ENCODE results near the gene MAPK1.

The MAPK1 gene

GRCh38 chr22:21714059-21714770, 153.2 kb downstream of the MAPK1 start:
- Histone ChIP-seq H4K20me1 (ENCODE audit: control insufficient read depth, insufficient read depth, low read depth, low read length) (no peaks in the 10 kb centered on the region), H3K79me2 (ENCODE audit: control insufficient read depth, low read length) (no peaks in the 10 kb centered on the region), H3K27ac (ENCODE audit: low read depth, low read length) (no peak overlapping the region), H3F3A (ENCODE audit: control insufficient read depth, insufficient read depth) (peaks cover 14% of the 10 kb centered on the region), H3K4me2 (ENCODE audit: low read length) (no peak overlapping the region), H3K36me3 (ENCODE audit: control insufficient read depth, low read length) (no peaks in the 10 kb centered on the region), H3K9me3 (ENCODE audit: control insufficient read depth, insufficient read depth, low read length) (no peaks in the 10 kb centered on the region), H3K9me2 (replicated peaks; ENCODE audit: control insufficient read depth, low read length) (no peaks in the 10 kb centered on the region), H3K4me3 (ENCODE audit: low read length) (no peak overlapping the region), H3K27me3 (ENCODE audit: control insufficient read depth, low read length) (no peaks in the 10 kb centered on the region), H3K4me1 (ENCODE audit: control insufficient read depth, low read length) (peaks cover 24% of the 10 kb centered on the region)
- TF ChIP-seq CTCF (IDR thresholded peaks at IDR 0.05; ENCODE audit: low read depth, low read length, poor library complexity, severe bottlenecking), result no peak
- no peak for TF ChIP-seq EZH2phosphoT487 (IDR thresholded peaks at IDR 0.05; ENCODE audit: borderline replicate concordance, low read length)

GRCh38 chr22:21713428-21714058, 153.9 kb downstream of the MAPK1 start:
- no peaks in the 10 kb centered on the region for H4K20me1 ChIP-seq (ENCODE audit: control insufficient read depth, insufficient read depth, low read depth, low read length)
- TF ChIP-seq CTCF (IDR thresholded peaks at IDR 0.05; ENCODE audit: low read depth, low read length, poor library complexity, severe bottlenecking), result peak; percentile 3
- no peak for TF ChIP-seq EZH2phosphoT487 (IDR thresholded peaks at IDR 0.05; ENCODE audit: borderline replicate concordance, low read length)
- H3K4me1 ChIP-seq (ENCODE audit: control insufficient read depth, low read length), result peaks cover 17% of the 10 kb centered on the region
- H3K79me2 ChIP-seq (ENCODE audit: control insufficient read depth, low read length), result no peaks in the 10 kb centered on the region
- no peaks in the 10 kb centered on the region for H3K27me3 ChIP-seq (ENCODE audit: control insufficient read depth, low read length)
- H3K4me3 ChIP-seq (ENCODE audit: low read length), result no peak overlapping the region
- no peaks in the 10 kb centered on the region for H3K9me3 ChIP-seq (ENCODE audit: control insufficient read depth, insufficient read depth, low read length)
- H3K9me2 ChIP-seq (replicated peaks; ENCODE audit: control insufficient read depth, low read length), result no peaks in the 10 kb centered on the region
- H3K4me2 ChIP-seq (ENCODE audit: low read length), result peak overlapping the region; percentile 54
- no peaks in the 10 kb centered on the region for H3K36me3 ChIP-seq (ENCODE audit: control insufficient read depth, low read length)
- H3K27ac ChIP-seq (ENCODE audit: low read depth, low read length), result no peak overlapping the region
- peaks cover 7% of the 10 kb centered on the region for H3F3A ChIP-seq (ENCODE audit: control insufficient read depth, insufficient read depth)

- no peaks in the 10 kb centered on the region for H3K27me3 ChIP-seq (ENCODE audit: control insufficient read depth, low read length)
- H4K20me1 ChIP-seq (ENCODE audit: control insufficient read depth, insufficient read depth, low read depth, low read length), result no peaks in the 10 kb centered on the region
- peaks cover 8% of the 10 kb centered on the region for H3F3A ChIP-seq (ENCODE audit: control insufficient read depth, insufficient read depth)
- peaks cover 17% of the 10 kb centered on the region for H3K4me1 ChIP-seq (ENCODE audit: control insufficient read depth, low read length)
- no peak overlapping the region for H3K27ac ChIP-seq (ENCODE audit: low read depth, low read length)
- no peaks in the 10 kb centered on the region for H3K9me3 ChIP-seq (ENCODE audit: control insufficient read depth, insufficient read depth, low read length)
- peak; percentile 88 for TF ChIP-seq CTCF (IDR thresholded peaks at IDR 0.05; ENCODE audit: low read depth, low read length, poor library complexity, severe bottlenecking)
- TF ChIP-seq EZH2phosphoT487 (IDR thresholded peaks at IDR 0.05; ENCODE audit: borderline replicate concordance, low read length), result no peak
- peak overlapping the region; percentile 40 for H3K4me3 ChIP-seq (ENCODE audit: low read length)
- no peaks in the 10 kb centered on the region for H3K36me3 ChIP-seq (ENCODE audit: control insufficient read depth, low read length)
- H3K79me2 ChIP-seq (ENCODE audit: control insufficient read depth, low read length), result no peaks in the 10 kb centered on the region
- H3K9me2 ChIP-seq (replicated peaks; ENCODE audit: control insufficient read depth, low read length), result no peaks in the 10 kb centered on the region
- peak overlapping the region; percentile 54 for H3K4me2 ChIP-seq (ENCODE audit: low read length)
Measured at GRCh38 chr22:21712751-21713427, 154.6 kb downstream of the MAPK1 start.

All from DOHH2 (cell line).